ENCODE data around the gene MLC1.

Gene MLC1

DNA sequence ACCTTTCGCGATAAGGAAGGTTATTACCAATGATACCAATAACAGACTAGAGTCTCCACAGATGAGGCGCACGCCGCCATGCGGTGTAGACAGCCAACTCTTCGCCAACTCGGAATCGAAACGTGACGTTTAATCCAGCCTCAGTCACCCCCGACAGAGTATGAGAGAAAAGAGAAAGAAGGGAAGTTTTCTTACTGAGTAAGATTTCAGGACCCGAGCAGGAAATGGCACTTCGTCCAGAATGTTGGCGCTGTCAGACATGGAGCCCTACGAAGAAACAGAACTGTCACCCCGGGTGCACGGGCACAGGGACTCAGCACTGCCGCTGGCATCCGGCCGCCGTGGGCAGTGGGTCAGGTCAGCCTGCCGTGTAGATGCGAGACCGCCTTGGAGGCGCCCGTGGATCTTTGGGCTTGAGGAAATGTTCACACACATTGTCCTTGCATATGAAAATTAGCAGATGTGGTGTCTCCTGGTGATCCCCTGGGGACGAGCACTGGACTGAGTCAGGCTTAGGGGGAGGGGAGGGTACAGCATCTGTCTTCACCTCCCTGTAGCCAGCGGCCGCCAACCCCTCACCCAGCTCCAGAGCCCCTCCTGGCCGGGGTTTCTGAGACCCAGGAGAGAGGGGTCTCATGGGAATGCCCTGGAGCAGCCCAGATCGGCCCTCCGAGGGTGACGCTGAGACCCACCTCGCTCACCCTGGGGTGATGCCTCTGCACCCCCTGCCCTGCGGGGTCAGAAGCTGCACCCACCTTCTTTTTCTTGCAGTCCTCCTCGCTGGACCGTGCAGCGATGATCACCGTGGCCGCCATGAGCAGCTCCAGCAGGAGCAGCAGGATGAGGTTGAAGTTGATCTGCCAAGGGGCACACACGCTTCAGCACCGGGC is 8.3 kb downstream of the MLC1 start:
- DNase-seq (ENCODE audit: low read depth in 2 of 2), result no peak

DNA sequence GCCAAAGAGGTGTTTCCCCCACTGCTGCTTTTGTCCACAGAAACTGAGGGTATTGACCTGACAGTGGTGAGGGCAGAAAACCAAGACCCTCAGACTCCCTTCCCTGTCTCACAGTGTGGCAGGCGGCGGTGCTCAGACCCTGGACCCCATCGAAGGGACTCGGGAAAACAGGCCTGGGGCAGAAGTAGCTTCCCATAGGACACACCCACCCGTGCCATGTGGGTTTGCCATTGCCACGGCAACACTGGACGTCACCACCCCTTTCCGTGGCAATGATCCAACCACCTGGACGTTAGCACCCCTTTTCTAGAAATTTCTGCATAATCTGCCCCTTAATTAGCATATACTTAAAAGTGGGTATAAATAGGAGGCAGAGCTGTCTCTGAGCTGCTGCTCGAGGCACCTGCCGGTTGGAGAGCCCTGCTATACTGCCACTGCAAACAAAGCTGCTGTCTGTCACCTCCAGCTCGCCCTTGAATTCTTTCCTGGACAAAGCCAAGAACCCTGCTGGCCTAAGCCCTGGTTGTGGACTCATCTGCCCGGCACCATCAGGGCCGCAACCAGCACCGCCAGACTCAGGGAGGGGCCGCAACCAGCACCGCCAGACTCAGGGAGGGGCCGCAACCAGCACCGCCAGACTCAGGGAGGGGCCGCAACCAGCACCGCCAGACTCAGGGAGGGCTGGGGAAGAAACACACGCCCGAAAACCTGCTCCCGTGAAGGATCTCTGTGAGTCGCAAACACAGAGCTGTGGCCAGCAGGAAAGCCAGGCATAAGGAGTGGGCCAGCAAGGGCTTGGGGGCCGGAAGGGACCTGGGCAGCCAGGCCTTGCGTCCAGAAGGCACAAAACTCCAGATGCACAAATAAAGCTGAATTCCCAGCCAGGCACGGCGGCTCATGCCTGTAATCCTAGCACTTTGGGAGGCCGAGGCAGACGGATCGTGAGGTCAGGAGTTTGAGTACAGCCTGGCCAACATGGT is 10.4 kb downstream of the MLC1 start:
- no peak for DNase-seq (ENCODE audit: low read depth in 2 of 2)

DNA sequence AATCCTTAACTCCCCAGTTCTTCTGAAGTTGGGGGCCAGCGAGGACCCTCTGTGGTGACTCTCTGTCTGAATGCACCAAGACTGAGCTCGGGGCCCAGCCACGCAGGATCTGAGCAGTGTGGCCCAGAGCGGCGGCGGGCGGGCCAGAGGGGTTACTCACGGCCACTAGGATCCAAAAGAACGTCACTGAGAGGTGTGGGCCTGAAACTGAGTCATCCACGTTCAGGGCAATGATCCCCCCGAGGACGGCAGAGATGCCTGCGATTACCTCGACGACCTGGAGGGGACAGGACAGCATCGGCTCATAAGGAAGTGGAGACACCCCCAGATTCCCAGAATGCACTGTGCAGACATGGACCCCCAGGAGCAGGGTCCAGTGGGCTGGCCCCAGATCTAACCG is 11.2 kb downstream of the MLC1 start:
- no peak for DNase-seq (ENCODE audit: low read depth in 2 of 2)

DNA sequence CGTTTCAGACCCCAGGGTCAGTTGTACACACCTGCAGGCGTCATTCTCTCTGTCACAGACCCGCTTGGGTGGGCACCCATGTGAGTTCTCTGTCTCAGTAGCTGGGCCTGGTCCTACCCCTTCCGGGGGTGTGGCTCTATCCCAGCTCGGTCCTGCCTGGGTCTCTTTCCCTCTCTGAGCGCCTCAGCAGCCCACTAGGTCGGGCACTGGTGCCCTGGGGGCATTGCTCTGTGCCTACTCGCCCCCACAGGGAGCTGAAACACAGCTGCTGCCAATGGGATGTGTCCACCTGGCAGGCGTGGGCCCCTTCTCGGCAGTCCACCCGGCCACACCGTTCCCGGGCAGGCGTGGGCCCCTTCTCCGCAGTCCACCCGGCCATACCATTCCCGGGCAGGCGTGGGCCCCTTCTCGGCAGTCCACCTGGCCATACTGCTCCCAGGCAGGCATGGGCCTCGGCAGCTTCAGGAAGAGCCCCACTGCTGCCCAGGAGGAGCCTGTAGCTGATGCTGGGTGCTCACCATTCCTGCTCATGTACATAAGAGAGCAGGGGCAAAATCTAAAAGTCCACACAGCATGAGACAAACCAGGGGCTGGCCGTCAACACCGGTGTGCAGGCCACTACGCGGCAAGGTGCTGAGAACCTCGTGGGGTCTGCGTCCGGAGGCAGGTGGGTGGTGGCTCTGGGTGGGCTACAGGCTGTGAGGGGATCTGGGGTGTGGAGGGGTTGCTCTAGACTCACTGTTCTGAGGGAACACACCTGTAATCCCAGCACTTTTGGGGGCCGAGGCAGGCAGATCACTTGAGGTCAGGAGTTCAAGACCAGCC is 12.3 kb downstream of the MLC1 start:
- DNase-seq (ENCODE audit: low read depth in 2 of 2), result no peak

DNA sequence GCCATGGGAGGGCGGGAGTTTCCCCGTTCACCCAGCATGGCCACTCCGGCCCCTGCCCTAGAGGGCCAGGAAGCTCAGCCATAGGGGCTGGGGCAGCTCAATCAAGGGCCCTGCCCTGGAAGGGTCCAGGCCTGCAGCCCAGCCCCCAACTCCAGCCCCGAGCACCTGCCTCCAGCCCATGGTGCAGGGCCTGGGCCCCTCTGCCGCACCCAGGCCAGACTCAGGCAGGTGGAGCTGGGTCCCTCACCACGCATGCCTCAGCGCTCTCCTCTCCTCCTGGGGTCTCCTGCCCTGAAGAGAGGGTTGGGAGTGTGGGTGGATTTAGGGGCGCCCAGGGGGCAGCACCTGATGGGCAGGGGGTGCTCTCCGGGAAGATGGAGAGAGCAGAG is 13.1 kb downstream of the MLC1 start:
- DNase-seq (ENCODE audit: low read depth in 2 of 2), result no peak

DNA sequence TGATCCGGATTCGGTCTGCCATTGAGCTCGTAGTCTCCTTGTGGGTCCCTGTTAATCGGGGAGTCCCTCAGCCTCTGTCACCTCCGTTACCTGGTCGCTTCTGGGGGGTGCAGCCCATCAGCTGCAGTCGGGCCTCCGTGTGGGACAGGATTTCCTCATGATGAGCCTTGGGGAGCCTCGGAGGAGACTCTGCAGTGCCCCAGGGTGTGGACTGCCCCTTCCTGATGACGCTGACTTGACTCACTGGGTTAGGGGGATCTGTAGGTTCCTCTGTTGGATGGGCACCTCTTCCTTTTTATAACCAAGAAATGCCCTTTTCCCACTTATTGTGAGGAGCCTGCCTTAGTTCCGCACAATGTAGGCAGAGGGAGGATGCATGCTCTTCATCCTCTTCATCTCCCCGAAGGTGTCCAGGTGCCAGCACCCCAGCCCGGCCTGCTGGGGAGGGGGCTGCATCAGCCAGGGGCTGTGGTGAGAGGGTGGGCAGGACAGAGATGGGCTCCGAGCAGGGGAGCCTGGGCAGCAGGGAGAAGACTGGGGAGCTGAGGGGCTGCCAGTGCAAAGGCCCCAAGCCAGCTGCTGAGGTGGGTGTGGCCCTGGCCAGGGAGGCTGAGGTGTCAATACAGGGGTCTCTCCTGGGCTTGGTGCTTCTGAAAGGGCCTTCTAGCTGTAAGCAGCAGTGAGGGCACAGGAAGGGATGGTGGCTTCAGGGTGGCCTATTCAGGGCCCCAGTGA is 13.6 kb downstream of the MLC1 start:
- DNase-seq (ENCODE audit: low read depth in 2 of 2), result no peak

DNA sequence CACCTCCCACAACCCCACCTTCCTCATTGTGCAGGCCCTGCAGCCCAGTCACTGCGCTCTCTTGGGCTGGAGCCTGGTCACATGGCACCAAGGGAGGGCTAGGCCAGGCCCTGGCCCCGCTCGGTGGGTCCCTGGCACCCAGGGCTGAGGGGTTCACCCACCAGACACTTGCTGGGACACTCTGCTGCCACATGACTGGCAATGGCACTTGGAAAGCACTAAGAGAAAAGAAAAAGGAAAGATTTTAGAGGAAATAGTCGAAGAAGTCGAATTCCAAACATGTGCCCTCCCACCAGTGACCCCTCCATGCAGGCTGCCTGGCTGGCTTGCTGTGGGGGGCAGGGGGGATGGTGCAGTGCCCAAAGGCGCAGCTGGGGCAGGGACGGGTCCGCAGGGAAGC is 14.9 kb downstream of the MLC1 start:
- no peak for DNase-seq (ENCODE audit: low read depth in 2 of 2)

DNA sequence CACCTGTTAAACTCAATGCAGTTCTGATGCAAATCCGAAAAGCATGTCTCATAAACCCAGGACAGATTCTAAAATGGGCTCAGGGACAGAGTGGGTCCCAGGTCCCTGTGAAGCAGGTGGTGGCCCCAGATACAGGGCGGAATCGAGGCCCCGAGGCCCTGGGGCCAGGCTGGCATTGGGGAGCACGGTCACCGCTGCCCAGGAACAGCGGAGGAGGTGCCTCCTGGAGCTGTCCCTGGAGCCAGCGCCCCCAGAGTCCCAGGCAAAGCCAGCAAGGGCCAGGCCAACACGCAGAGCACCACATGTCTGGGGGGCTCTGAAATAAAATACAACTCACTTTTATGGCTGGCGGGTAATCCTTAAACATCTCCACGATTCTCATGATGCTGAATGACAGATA is 17.1 kb downstream of the MLC1 start:
- DNase-seq (ENCODE audit: low read depth in 2 of 2), result no peak

DNA sequence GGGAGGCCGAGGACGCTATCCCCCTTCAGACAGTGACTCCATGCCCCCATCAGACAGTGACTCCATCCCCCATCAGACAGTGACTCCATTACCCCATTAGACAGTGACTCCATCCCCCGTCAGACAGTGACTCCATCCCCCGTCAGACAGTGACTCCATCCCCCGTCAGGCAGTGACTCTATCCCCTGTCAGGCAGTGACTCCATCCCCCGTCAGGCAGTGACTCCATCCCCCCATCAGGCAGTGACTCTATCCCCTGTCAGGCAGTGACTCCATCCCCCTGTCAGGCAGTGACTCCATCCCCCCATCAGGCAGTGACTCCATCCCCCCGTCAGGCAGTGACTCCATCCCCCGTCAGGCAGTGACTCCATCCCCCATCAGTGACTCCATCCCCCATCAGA is 18.0 kb downstream of the MLC1 start:
- no peak for DNase-seq (ENCODE audit: low read depth in 2 of 2)

DNA sequence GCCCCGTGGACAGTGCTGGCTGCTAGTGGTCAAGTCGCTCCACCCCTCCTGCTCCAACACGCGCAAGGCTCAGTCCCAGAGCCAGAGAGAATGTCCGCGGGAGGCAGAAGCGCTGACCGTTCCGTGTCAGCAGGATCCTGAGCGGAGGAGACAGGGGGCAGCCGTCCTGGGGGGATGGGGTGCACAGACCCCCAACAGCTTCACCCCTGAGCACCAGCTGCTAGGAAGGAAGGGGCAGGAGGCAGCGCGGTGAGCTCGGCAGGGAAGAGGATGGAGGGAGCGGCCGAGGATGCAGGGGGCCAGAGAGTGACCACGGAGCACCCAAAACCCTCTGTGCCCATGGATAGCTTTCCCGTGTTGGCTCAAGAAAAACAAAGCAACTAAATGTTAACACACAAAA is 20.8 kb downstream of the MLC1 start:
- DNase-seq (ENCODE audit: low read depth in 2 of 2), result no peak

DNA sequence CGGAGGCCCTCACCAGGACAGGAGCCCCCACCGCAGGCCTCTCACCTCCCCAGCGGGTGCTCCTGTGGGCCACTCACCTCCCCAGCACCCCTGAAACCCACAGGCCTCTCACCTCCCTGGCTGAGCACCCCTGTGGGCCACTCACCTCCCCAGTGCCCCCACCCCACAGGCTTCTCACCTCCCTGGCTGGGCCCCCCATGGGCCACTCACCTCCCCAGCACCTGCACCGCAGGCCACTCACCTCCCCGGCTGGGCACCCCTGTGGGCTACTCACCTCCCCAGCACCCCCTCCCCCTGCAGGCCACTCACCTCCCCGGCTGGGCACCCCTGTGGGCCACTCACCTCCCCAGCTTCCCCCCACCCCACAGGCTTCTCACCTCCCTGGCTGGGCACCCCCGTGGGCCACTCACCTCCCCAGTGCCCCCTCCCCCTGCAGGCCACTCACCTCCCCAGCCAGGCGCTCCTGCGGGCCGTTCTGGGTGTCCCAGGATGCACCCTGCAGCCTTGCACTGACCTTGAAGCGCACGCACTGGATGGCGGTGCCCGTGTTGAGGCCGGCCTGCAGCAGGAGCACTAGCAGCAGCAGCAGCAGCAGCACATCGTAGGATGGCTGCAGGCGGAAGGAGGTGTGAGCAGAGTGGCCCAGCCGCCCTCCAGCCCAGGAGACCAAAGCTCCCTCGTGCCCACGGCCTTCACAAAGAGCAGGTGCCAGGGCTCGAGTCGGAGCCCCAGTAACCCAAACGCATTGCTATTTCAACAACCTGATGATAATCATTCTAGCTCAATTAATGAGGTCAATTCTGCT is 21.4 kb downstream of the MLC1 start:
- no peak for DNase-seq (ENCODE audit: low read depth in 2 of 2)

DNA sequence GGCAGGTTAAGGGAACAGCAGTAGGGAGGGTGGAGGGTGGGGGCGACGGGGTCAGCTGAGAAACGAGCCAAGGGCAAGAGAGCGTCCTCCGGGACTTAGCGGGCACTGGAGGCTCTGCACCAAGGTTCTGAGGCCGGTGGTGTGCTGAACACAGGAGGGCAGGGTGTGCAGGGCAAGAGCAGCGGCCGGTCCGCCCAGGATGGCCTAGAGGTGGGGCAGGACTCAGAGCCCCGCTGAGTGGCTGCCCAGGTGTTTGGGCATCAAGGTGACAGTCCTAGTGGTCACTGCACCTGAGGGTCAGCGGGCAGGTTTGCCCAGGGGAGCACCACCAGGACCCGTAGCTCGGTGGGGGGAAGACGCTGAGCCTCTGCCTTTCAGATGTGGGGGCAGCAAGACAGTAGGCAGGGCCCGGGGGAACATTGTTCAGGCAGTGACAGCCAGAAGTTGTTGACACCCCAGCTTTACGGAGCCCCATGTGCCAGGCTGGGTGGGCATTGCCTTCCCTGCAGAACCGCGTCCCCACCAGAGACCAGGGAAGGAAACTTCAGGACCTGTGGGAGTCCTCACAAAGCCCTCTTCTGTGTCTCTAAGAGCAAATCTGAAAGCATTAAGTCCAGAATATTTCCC is 22.6 kb downstream of the MLC1 start:
- no peak for DNase-seq (ENCODE audit: low read depth in 2 of 2)

DNA sequence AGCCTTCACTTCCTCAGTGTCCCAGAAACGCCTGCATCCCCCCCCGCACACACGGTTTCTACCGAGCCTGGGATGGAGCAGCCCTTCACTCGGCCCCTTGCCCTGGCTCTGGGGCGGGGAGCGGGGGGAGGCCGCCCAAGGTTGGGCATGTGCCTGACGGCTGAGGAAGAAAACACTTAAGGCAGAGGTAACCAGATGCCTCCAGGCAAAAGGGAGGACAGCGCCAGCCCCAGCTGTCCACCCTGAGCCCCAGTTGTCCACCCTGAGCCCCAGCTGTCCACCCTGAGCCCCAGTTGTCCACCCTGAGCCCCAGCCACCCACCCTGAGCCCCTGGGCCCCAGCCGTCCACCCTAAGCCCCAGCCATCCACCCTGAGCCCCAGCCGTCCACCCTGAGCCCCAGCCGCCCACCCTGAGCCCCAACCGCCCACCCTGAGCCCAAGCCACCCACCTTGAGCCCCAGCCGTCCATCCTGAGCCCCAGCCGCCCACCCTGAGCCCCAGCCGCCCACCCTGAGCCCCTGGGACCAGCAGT is 23.3 kb downstream of the MLC1 start:
- no peak for DNase-seq (ENCODE audit: low read depth in 2 of 2)

DNA sequence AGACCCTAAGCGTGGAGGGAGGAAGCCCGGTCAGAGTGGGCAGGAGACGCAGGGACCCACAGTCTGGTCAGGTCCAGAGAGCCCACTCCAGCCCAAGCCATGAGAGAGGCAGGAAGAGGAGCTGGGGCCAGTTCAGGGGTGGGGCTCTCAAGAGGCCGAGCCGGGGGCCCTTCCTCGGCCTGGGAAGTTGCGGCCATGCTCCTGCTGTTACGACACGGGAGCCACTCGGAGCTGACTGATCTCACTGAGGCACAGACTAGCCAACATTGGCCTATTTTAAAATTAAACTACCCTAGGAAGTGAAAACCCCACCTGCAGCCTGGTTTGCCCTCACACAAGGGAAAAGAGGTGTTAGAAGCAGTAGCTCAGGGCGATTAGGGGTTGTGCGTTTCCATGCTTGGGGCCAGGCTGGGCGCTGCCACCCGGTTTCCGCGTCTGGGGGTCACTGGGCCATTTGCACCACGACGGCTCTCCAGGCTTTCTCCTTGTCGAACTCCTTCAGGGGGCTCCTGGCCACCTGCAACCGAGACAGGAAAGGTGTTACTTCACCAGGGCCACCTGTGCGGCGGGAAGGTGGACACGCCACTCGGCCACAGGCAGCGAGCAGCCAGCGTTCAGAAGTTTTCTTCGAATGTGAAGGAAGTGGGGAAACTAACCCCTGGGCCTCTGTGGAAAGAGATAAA is 23.9 kb downstream of the MLC1 start:
- DNase-seq (ENCODE audit: low read depth in 2 of 2), result no peak

DNA sequence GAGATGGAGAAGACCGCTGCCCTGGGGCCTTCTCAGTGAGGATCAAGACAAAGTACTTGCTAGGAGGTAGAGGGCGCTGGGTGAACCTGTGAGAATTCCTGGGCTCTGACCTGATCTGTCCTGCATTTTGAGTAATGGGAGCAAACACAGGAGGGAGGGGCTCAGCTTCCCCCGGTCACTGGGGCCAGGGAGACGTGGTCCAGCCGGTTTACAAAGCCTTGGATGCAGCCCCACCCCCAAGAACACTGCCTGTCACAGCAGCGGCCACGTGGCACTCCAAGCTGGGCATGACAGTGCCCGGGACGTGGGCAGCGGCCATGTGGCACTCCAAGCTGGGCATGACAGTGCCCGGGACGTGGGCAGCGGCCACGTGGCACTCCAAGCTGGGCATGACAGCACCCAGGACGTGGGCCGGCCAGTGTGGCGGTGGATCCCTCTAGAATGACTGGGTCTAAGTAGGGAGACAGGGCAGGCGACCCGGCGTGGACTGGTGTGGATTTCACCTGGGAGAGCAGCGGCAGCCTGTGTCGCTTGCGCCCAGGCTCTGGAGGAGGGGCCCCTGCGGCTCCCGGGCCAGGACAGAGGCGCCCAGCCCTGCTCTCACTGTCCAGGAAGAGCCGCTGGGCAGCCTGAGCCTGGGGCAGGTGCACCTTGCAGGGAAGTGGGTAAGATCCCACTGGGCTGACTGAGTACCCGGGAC is 24.6 kb downstream of the MLC1 start:
- no peak for DNase-seq (ENCODE audit: low read depth in 2 of 2)

DNA sequence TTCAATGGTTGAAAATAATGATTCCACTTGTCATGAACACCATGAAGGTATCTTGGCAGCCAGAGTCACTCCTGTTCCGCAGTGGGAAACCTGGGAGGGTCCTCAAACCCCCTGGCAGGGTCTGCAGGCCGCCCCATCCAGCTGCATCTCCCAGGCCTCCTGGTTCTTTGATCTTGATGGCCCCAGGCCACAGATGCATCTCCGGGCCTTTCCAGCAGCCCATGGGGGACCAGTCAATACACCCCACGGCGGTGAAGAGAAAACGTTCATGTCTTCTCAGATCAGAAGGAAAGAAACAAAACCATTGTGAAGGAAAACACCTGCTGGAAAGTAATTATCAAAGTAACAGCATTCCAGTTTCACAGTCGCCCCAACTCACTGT is 25.4 kb downstream of the MLC1 start:
- no peak for DNase-seq (ENCODE audit: low read depth in 2 of 2)

DNA sequence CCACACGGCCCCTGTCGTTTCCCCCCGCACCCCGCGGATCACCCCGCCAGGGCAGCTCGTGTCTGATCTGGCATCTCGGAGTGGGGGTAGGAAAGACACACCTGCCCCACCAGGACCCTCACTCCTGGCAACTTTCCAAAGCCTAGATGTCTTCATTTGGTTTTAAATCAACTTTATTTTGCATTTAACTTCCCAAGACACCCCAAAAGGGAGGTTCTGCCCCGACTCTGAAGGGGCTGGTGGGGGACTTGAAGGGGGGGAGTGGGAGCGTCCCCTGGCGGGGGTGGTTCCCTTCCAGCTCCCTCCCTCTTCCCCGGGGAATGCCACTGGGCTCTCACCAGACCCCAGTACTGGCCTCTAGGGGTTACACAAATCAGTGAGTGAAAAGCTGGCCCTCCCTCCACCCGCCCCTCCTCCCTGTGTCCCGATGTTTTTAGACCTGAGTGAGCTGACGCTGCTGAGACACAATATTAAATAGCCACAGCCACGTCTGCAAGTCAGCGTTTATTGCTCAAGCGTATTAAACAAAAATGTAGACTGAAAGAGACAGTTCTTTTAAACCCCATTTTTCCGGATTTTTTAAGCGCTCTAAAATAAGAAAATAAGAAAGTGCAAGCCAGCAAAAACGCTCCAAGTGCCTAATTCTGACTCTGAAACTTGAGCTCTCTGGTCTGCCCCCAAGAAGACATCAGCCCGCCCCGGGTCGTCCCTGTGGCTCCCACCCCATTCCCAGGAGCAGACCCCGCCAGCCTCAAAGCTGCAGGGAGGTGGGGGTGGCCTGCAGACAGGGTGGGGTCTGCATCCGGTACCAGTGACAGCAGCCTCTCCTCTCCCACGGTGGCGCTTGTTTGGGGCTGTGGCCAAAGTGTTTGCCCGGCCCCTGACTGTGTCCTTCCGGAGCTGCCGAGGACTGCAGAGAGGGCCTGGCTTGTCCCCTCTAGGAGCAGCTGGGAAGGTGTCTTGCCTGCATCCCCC is 26.0 kb downstream of the MLC1 start:
- no peak for DNase-seq (ENCODE audit: low read depth in 2 of 2)
